GM18505 (cell line): ENCODE results near the gene ACTL8.

Experiments used
- ATAC-seq: cut with Tn5 transposase; IDR thresholded peaks from one replicate; pipeline ENCODE4 v1.9.1; 2021; ENCODE audit not compliant: unreplicated experiment
- POLR2A ChIP-seq: IDR thresholded peaks from 4 replicates; pipeline ENCODE4 v1.6.1; 2011; ENCODE audit warnings: borderline replicate concordance; ENCODE audit not compliant: insufficient read depth, insufficient read length; ENCODE audit errors: extremely low read depth

Gene ACTL8

GRCh38 chr1:17808816-17809215 lies 53.7 kb downstream of the ACTL8 start:
- no peak for ATAC-seq
- no peak for TF ChIP-seq POLR2A

GRCh38 chr1:17810668-17811067 lies 55.5 kb downstream of the ACTL8 start:
- no peak for ATAC-seq
- no peak for TF ChIP-seq POLR2A

- TF ChIP-seq POLR2A: no peak
- no peak for ATAC-seq
Observed at GRCh38 chr1:17816511-17816910, 61.4 kb downstream of the ACTL8 start.

- ATAC-seq: no peak
- no peak for TF ChIP-seq POLR2A
Observed at GRCh38 chr1:17819129-17819802, 64.1 kb downstream of the ACTL8 start.

GRCh38 chr1:17820198-17820597 lies 65.1 kb downstream of the ACTL8 start:
- no peak for ATAC-seq
- TF ChIP-seq POLR2A: no peak

GRCh38 chr1:17822741-17823426 lies 67.8 kb downstream of the ACTL8 start:
- no peak for TF ChIP-seq POLR2A
- no peak for ATAC-seq

GRCh38 chr1:17825273-17826164 lies 70.4 kb downstream of the ACTL8 start:
- no peak for TF ChIP-seq POLR2A
- ATAC-seq: no peak

GRCh38 chr1:17826165-17826488 lies 71.0 kb downstream of the ACTL8 start:
- TF ChIP-seq POLR2A: no peak
- ATAC-seq: no peak

GRCh38 chr1:17828991-17829390 lies 73.9 kb downstream of the ACTL8 start:
- ATAC-seq: no peak

GRCh38 chr1:17829579-17829978 lies 74.4 kb downstream of the ACTL8 start:
- TF ChIP-seq POLR2A: no peak
- no peak for ATAC-seq

More at GRCh38 chr1:17828991-17829390, 73.9 kb downstream of the ACTL8 start:
- no peak for TF ChIP-seq POLR2A

GRCh38 chr1:17831597-17831996 lies 76.5 kb downstream of the ACTL8 start:
- TF ChIP-seq POLR2A: no peak
- no peak for ATAC-seq

- TF ChIP-seq POLR2A: no peak
- ATAC-seq: no peak
Observed at GRCh38 chr1:17833661-17834501, 78.7 kb downstream of the ACTL8 start.
